T-helper 9 cell (primary cell): ENCODE results near the gene NXPH2.

Experiments
- DNase-seq: peaks from one replicate; pipeline ENCODE4 v3.0.0-alpha.2; 2020

NXPH2 gene

DNA sequence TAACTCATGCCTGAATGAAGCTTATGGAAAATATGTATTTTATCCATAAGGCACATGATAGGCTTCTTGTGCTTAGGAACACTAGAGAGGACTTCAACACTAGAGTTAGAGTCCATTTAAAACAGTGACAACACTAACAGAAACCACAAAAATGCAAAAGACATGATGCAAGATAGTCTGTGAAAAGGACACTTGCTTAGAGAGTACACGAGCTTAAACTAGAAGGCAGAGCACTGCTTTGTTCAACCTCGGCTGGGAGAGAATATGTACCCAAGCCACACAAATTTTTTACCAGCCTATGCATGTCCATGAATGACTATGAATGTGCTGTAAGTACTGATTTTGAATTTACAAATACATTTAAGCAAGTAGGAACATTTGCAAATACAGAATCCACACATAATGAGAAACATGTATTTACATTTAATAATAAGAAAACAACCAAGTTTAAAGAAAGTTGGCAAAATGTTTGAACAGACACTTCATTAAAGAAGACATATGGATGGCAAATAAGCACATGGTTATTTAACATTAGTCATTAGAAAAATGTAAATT is 148.0 kb downstream of the NXPH2 start:
- no peak for DNase-seq

DNA sequence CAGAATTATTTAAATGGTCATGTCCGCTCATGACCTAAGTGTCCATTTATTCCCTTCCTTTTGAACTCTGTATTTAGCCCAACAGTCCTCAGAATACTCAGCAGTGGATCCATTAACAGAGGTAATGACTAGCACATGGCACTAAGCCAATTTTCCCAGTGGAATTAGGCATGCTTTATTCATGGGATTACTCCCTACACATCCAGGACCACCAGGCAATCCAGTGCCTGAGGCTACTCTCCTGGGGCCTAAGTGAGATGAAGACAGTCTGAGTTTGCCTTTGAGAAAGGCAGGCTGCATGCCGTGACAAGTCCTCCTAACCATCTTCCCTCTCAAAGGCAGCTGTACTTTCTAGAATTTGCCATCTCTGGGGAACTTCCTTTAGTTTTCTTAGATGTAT is 150.0 kb downstream of the NXPH2 start:
- DNase-seq = no peak

- no peak for DNase-seq
Measured at GRCh38 chr2:138626148-138626547, 154.0 kb downstream of the NXPH2 start.

- DNase-seq = no peak
Measured at GRCh38 chr2:138622613-138623012, 157.6 kb downstream of the NXPH2 start.

DNA sequence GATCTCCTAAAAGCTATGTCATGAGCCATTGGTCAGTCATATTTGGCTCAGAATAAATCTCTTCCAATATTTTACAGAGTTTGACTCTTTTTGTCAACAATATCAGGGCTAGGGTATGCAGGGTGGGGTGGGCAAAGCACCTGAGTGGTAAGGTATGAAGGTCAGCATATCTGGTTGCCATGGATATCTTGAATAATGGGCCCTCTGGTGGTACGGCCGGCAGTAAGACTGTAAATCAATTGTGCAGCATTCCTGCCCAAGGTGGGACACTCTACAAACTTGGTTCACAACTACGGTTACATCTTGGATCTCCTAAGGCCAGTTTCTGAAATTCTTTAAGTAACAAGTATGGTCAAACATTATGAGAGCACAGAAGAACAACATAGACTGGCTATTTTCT is 159.1 kb downstream of the NXPH2 start:
- no peak for DNase-seq

- no peak for DNase-seq
Measured at GRCh38 chr2:138620431-138620830, 159.8 kb downstream of the NXPH2 start.
